ENCODE data around the gene CFB.

- TF ChIP-seq XRCC5 (optimal IDR thresholded peaks at IDR 0.05; ENCODE audit: low read length) (no peak), AKNA (CRISPR knock-in tag; IDR thresholded peaks at IDR 0.05; ENCODE audit: borderline replicate concordance) (no peak), ATF7 (IDR thresholded peaks at IDR 0.05) (no peak), ATF7 (CRISPR knock-in tag; IDR thresholded peaks at IDR 0.05) (no peak)
Measured at GRCh38 chr6:31956796-31957195, 10.9 kb downstream of the CFB start.
